Right kidney (tissue), 1 donor: Measurements from ENCODE around the gene STMP1.

Source experiments
- DNase-seq: peaks from one replicate; pipeline ENCODE4 v3.0.0-alpha.2; 2016

STMP1 gene

GRCh38 chr7:135718794-135719437, 56.6 kb downstream of the STMP1 start:
- DNase-seq, result no peak

GRCh38 chr7:135719688-135720087, 57.4 kb downstream of the STMP1 start:
- no peak for DNase-seq

DNA sequence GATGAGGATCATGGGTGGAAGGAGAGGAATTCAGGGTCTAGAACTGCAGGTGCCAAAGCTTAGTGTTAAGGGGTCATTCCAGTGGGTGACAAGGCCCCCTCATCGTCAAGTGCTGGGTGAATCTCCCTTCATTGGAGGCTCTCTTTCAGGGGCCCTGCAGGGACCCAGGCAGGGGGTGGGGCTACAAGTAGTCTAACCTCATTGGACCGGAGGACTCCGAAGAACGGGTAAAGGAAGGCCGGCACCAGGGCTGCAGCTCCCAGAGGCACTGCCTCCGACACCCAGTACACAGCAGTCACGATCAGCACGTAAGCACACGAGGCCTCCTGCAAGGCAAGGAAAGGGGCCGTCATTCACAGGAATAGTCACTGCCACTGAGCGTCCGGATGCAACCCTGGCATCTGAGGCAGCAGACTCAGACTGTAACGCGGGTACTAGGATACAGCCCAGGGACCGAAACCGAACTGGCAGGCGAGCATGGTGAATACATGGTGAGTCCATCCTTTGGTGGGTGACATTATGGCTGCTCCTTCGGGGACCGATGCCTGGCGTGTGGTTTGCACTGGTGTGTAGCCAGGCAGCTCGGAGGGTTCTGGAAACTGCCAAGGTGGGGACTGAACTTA, 59.0 kb downstream of the STMP1 start:
- DNase-seq, result no peak

DNA sequence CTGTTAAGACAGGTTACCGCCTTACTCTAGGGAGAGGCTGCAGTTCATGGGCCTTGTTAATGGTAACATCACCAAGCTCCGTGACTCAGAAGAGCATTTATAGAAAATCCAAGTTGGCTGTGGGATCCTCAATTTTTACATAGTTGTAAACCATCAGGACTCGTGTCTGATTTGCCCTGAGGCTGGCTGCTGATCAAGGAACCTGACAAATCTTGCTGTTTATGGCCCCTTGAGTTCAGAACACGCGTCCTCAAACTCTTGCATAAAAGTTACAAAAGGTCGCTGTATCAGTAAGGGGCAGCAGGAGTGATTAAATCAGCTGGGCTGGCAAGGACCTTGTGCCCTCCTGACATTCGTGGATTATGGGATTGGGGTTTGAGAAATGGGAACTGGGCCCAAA, 61.1 kb downstream of the STMP1 start:
- DNase-seq, result no peak
